HFFc6 (cell line): Measurements from ENCODE around the gene NPIPB2. TPM values are rescaled to one million over a fixed set of nuclear protein-coding genes. Genes with fewer than 3 reads are reported as not detected.

ENCODE experiments used
- DNase-seq: peaks from one replicate; pipeline ENCODE4 v3.0.0-alpha.2; 2018
- H3K27ac Mint-ChIP-seq: 2 replicates; pipeline ENCODE4 v1.8.0; 2020; ENCODE audit warnings: mild to moderate bottlenecking, mixed read lengths
- H3K27me3 Mint-ChIP-seq: 2 replicates; pipeline ENCODE4 v1.8.0; 2021; ENCODE audit warnings: mild to moderate bottlenecking, moderate library complexity, mixed read lengths; ENCODE audit not compliant: insufficient read depth
- H3K36me3 Mint-ChIP-seq: 2 replicates; pipeline ENCODE4 v1.8.0; 2021; ENCODE audit warnings: low read depth, mixed read lengths
- H3K4me1 Mint-ChIP-seq: 2 replicates; pipeline ENCODE4 v1.8.0; 2020; ENCODE audit warnings: low read depth, mixed read lengths
- H3K4me3 Mint-ChIP-seq: 2 replicates; pipeline ENCODE4 v1.8.0; 2020; ENCODE audit warnings: mild to moderate bottlenecking, moderate library complexity, mixed read lengths
- H3K9me3 Mint-ChIP-seq: 2 replicates; pipeline ENCODE4 v1.8.0; 2020; ENCODE audit warnings: mild to moderate bottlenecking, mixed read lengths
- CTCF ChIP-seq: fragments of 200-600 bp; sonication (generic); IDR thresholded peaks from 2 replicates; pipeline ENCODE4 v1.5.0; 2021; ENCODE audit warnings: antibody characterized with exemption, mild to moderate bottlenecking
- total RNA-seq, 6 experiments: library from RNA; stranded (reverse); fragmentation: NEBNext Ultra II Directional; extraction: Animal tissue kit (Norgen Biotek cat#: 25700); gene quantifications; 2 replicates in 1 of 6; 3 replicates in 5 of 6; pipeline ENCODE4 v1.2.3, GENCODE V29; 2021

Gene NPIPB2
- total RNA-seq, 6 experiments from 2014 or later: 4.4 to 6.8 (median 4.9) TPM

GRCh38 chr16:11916524-11917285, 25.1 kb downstream of the NPIPB2 start:
- peaks cover 27% of the 10 kb centered on the region for H3K36me3 Mint-ChIP-seq
- peaks cover 35% of the 10 kb centered on the region for H3K4me1 Mint-ChIP-seq
- peak overlapping the region; percentile 95 for H3K4me3 Mint-ChIP-seq
- no peak for TF ChIP-seq CTCF
- H3K9me3 Mint-ChIP-seq: no peaks in the 10 kb centered on the region
- DNase-seq: peak; percentile 80
- peak overlapping the region; percentile 98 for H3K27ac Mint-ChIP-seq
- H3K27me3 Mint-ChIP-seq: peaks cover 10% of the 10 kb centered on the region

- peak; percentile 53; the same call in 1 of the 2 replicates for TF ChIP-seq CTCF
- peak; percentile 98 for DNase-seq
- peaks cover 27% of the 10 kb centered on the region for H3K36me3 Mint-ChIP-seq
- H3K4me3 Mint-ChIP-seq: peak within 1 kb of the TSS; percentile 95
- peaks cover 4% of the 10 kb centered on the region for H3K27me3 Mint-ChIP-seq
- peaks cover 38% of the 10 kb centered on the region for H3K4me1 Mint-ChIP-seq
- no peaks in the 10 kb centered on the region for H3K9me3 Mint-ChIP-seq
- peak within 1 kb of the TSS; percentile 98 for H3K27ac Mint-ChIP-seq
Observed at GRCh38 chr16:11915644-11916523, 26.0 kb downstream of the NPIPB2 start, which contains the start of gene GSPT1. GSPT1 (minus strand) TSS chr16:11915956; CDS start chr16:11915720, 236 bp downstream.

- Mint-ChIP-seq H3K4me3 (peak overlapping the region; percentile 95), H3K36me3 (peaks cover 27% of the 10 kb centered on the region), H3K27ac (peak overlapping the region; percentile 92), H3K27me3 (peaks cover 3% of the 10 kb centered on the region), H3K9me3 (no peaks in the 10 kb centered on the region), H3K4me1 (peaks cover 45% of the 10 kb centered on the region)
- DNase-seq: no peak
- no peak for TF ChIP-seq CTCF
Observed at GRCh38 chr16:11915114-11915643, 26.7 kb downstream of the NPIPB2 start.

GRCh38 chr16:11914210-11915113, 27.4 kb downstream of the NPIPB2 start:
- Mint-ChIP-seq H3K4me1 (peaks cover 51% of the 10 kb centered on the region), H3K9me3 (no peaks in the 10 kb centered on the region), H3K4me3 (peak overlapping the region; percentile 95), H3K36me3 (peaks cover 27% of the 10 kb centered on the region), H3K27me3 (peaks cover 3% of the 10 kb centered on the region), H3K27ac (peak overlapping the region; percentile 92)
- TF ChIP-seq CTCF: no peak
- peak; percentile 20 for DNase-seq
